ENCODE results near the gene LIN28B.

The LIN28B gene

GRCh38 chr6:105057160-105057559 lies 100.3 kb downstream of the LIN28B start:
- TF ChIP-seq, protein P1, sequence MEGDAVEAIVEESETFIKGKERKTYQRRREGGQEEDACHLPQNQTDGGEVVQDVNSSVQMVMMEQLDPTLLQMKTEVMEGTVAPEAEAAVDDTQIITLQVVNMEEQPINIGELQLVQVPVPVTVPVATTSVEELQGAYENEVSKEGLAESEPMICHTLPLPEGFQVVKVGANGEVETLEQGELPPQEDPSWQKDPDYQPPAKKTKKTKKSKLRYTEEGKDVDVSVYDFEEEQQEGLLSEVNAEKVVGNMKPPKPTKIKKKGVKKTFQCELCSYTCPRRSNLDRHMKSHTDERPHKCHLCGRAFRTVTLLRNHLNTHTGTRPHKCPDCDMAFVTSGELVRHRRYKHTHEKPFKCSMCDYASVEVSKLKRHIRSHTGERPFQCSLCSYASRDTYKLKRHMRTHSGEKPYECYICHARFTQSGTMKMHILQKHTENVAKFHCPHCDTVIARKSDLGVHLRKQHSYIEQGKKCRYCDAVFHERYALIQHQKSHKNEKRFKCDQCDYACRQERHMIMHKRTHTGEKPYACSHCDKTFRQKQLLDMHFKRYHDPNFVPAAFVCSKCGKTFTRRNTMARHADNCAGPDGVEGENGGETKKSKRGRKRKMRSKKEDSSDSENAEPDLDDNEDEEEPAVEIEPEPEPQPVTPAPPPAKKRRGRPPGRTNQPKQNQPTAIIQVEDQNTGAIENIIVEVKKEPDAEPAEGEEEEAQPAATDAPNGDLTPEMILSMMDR (IDR thresholded peaks at IDR 0.05; ENCODE audit: insufficient read depth, low read length), result no peak
- no peak for TF ChIP-seq SPI1 (IDR thresholded peaks at IDR 0.05; ENCODE audit: borderline replicate concordance, low read depth)
- TF ChIP-seq, protein P2, sequence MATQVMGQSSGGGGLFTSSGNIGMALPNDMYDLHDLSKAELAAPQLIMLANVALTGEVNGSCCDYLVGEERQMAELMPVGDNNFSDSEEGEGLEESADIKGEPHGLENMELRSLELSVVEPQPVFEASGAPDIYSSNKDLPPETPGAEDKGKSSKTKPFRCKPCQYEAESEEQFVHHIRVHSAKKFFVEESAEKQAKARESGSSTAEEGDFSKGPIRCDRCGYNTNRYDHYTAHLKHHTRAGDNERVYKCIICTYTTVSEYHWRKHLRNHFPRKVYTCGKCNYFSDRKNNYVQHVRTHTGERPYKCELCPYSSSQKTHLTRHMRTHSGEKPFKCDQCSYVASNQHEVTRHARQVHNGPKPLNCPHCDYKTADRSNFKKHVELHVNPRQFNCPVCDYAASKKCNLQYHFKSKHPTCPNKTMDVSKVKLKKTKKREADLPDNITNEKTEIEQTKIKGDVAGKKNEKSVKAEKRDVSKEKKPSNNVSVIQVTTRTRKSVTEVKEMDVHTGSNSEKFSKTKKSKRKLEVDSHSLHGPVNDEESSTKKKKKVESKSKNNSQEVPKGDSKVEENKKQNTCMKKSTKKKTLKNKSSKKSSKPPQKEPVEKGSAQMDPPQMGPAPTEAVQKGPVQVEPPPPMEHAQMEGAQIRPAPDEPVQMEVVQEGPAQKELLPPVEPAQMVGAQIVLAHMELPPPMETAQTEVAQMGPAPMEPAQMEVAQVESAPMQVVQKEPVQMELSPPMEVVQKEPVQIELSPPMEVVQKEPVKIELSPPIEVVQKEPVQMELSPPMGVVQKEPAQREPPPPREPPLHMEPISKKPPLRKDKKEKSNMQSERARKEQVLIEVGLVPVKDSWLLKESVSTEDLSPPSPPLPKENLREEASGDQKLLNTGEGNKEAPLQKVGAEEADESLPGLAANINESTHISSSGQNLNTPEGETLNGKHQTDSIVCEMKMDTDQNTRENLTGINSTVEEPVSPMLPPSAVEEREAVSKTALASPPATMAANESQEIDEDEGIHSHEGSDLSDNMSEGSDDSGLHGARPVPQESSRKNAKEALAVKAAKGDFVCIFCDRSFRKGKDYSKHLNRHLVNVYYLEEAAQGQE (IDR thresholded peaks at IDR 0.05; ENCODE audit: insufficient replicate concordance, low read depth), result no peak
- no peak for TF ChIP-seq POLR2AphosphoS5 (IDR thresholded peaks at IDR 0.05; ENCODE audit: low read depth)
- TF ChIP-seq GABPA (IDR thresholded peaks at IDR 0.05; ENCODE audit: low read depth), result no peak
- DNase-seq (ENCODE audit: low read depth in 1 of 2, low spot score in 1 of 2), result no peak
- no peaks in the 10 kb centered on the region for H3K27me3 ChIP-seq (ENCODE audit: insufficient read depth, poor library complexity, severe bottlenecking)
- H3K27ac ChIP-seq (replicated peaks), result no peak overlapping the region
- no peak overlapping the region for H3K4me3 ChIP-seq (replicated peaks; ENCODE audit: insufficient read depth, low read length)

GRCh38 chr6:105058316-105058715 lies 101.4 kb downstream of the LIN28B start:
- no peak for DNase-seq (ENCODE audit: low read depth in 1 of 2, low spot score in 1 of 2)
- Histone ChIP-seq H3K27ac (replicated peaks) (no peak overlapping the region), H3K4me3 (replicated peaks; ENCODE audit: insufficient read depth, low read length) (no peak overlapping the region), H3K27me3 (ENCODE audit: insufficient read depth, poor library complexity, severe bottlenecking) (no peaks in the 10 kb centered on the region)
- TF ChIP-seq POLR2AphosphoS5 (IDR thresholded peaks at IDR 0.05; ENCODE audit: low read depth) (no peak), SPI1 (IDR thresholded peaks at IDR 0.05; ENCODE audit: borderline replicate concordance, low read depth) (no peak), GABPA (IDR thresholded peaks at IDR 0.05; ENCODE audit: low read depth) (no peak)
- TF ChIP-seq, protein P2 (IDR thresholded peaks at IDR 0.05; ENCODE audit: insufficient replicate concordance, low read depth), result no peak
- TF ChIP-seq, protein P1 (IDR thresholded peaks at IDR 0.05; ENCODE audit: insufficient read depth, low read length), result no peak

DNA sequence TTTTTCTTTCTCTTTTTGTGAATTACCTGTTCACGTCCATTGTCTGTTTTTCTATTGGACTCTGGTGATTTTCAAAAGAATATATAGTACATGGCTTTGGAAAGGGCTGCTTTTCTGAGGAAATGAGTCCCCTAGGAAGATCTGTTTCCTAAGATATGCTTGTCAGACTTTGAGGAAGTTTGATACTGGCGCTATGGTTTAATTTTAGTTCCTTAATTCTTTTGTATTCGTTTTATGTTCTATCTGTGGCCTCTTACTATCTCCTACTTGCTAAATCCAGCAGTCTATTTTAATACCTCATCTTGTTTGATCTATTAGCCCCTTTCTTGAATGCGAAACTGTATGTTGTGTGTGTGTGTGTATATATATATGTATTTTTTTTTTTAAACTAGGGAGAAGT lies 101.9 kb downstream of the LIN28B start:
- Histone ChIP-seq H3K4me3 (replicated peaks; ENCODE audit: insufficient read depth, low read length) (no peak overlapping the region), H3K27me3 (ENCODE audit: insufficient read depth, poor library complexity, severe bottlenecking) (no peaks in the 10 kb centered on the region), H3K27ac (replicated peaks) (no peak overlapping the region)
- DNase-seq (ENCODE audit: low read depth in 1 of 2, low spot score in 1 of 2), result no peak
- TF ChIP-seq GABPA (IDR thresholded peaks at IDR 0.05; ENCODE audit: low read depth), result no peak
- TF ChIP-seq SPI1 (IDR thresholded peaks at IDR 0.05; ENCODE audit: borderline replicate concordance, low read depth), result no peak
- TF ChIP-seq POLR2AphosphoS5 (IDR thresholded peaks at IDR 0.05; ENCODE audit: low read depth), result no peak
- TF ChIP-seq, protein P2 (IDR thresholded peaks at IDR 0.05; ENCODE audit: insufficient replicate concordance, low read depth), result no peak
- TF ChIP-seq, protein P1 (IDR thresholded peaks at IDR 0.05; ENCODE audit: insufficient read depth, low read length), result no peak
